Measurements from ENCODE around the gene FLII.

- no peak for TF ChIP-seq POLR2A (IDR thresholded peaks at IDR 0.05; ENCODE audit: low read depth, low read length)
- no peak for TF ChIP-seq PAX5 (IDR thresholded peaks at IDR 0.05; ENCODE audit: insufficient read depth, low read length, severe bottlenecking)
- TF ChIP-seq TAF1 (IDR thresholded peaks at IDR 0.05; ENCODE audit: low read depth, low read length), result 0 out of 2 replicates have a peak, but pooled peaks have one; percentile 39
- no peak for TF ChIP-seq POLR2AphosphoS5 (IDR thresholded peaks at IDR 0.05; ENCODE audit: low read depth, low read length)
- peak; percentile 80 for TF ChIP-seq SPI1 (IDR thresholded peaks at IDR 0.05; ENCODE audit: low read depth, low read length)
- TF ChIP-seq POU2F2 (IDR thresholded peaks at IDR 0.05; ENCODE audit: low read depth, low read length), result no peak
These were observed 569 bp downstream of the FLII start for GRCh38 chr17:18257982-18258355.

Data from GM12891 (cell line).